Epithelial cell of proximal tubule (primary cell): Measurements from ENCODE around the gene HPGD. TPM values are rescaled to one million over a fixed set of nuclear protein-coding genes. Genes with fewer than 3 reads are reported as not detected.

Experiments
- DNase-seq: peaks from one replicate; pipeline ENCODE4 v3.0.0-alpha.2; 2011; ENCODE audit warnings: low read depth
- H3K4me3 ChIP-seq: 2 replicates; pipeline ENCODE4 v1.5.1; 2011; ENCODE audit warnings: low read depth, mild to moderate bottlenecking, low read length
- total RNA-seq: library from RNA; depleted of rRNA; stranded (reverse); fragments of >200 nt; gene quantifications from 2 replicates; pipeline ENCODE4 v1.2.3, GENCODE V29; 2015
- TF ChIP-seq, protein P1 (sequence below): conservative IDR thresholded peaks from 2 replicates; pipeline ENCODE4 v1.5.1; 2012; ENCODE audit warnings: low read depth, mild to moderate bottlenecking, low read length

The HPGD gene
- total RNA-seq, 1 donor from 2014 or later, result 2.8 TPM

DNA sequence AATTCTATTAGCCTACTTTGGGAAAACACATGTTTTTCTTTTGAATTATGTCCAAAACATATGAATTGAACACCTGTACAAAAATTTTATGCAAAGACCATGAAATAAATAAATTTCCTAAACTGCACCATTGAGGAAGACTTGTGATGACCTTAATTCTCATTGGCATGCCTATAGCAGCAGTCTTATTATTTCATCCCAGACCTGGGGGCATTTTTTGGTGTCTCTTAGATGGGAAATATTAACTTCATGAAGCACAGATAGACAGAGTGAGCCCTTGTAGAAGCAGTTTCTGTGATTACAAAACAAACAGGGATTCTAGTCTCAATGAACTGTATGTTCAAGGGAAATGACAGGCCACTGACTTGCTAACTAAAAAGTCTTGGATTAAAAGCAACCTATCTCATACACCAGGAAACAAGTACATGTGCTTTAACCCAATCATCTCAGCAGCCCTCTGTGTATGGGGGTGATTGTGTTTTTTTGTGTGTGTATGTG lies 32.0 kb upstream of the HPGD start:
- TF ChIP-seq, protein P1, sequence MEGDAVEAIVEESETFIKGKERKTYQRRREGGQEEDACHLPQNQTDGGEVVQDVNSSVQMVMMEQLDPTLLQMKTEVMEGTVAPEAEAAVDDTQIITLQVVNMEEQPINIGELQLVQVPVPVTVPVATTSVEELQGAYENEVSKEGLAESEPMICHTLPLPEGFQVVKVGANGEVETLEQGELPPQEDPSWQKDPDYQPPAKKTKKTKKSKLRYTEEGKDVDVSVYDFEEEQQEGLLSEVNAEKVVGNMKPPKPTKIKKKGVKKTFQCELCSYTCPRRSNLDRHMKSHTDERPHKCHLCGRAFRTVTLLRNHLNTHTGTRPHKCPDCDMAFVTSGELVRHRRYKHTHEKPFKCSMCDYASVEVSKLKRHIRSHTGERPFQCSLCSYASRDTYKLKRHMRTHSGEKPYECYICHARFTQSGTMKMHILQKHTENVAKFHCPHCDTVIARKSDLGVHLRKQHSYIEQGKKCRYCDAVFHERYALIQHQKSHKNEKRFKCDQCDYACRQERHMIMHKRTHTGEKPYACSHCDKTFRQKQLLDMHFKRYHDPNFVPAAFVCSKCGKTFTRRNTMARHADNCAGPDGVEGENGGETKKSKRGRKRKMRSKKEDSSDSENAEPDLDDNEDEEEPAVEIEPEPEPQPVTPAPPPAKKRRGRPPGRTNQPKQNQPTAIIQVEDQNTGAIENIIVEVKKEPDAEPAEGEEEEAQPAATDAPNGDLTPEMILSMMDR, result no peak
- DNase-seq, result no peak
- no peak overlapping the region for H3K4me3 ChIP-seq

DNA sequence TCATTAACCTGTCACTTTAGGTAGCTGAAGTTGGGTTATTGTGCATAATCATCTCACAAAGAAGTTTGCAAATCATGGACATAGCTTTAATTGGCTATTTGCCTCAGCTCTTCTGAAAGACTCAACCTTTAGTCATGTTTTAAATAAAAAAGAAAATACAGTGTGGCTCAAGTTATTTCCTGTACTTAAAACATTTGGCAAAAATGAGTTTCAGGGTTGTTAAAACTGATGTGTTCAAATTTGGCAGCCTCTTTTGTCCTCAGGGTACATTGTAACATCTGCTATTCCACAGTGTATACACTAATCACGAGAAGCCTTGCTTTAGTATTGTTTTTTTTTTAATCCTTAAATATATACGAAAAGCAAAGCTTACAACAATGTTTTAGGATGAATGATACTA lies 31.5 kb upstream of the HPGD start:
- no peak for DNase-seq
- TF ChIP-seq, protein P1, result no peak
- no peak overlapping the region for H3K4me3 ChIP-seq

DNA sequence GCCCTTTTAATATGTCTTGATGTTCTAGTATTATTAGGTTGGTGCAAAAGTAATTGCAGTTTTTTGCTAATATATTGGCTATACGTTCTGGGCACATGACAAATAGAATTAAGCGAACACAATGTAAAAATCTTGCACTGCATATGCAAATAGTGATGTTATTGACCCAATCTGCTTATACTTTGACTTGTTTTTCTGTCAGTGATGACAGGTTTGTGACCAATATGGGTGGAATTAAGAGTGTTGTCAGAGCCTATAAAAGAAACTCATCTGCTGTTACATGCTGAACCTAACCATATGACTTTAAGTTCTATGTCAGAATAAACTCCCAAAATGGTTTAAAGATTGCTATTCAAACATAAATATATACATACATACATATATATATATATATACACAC lies 30.7 kb upstream of the HPGD start:
- no peak for DNase-seq
- TF ChIP-seq, protein P1, result no peak

DNA sequence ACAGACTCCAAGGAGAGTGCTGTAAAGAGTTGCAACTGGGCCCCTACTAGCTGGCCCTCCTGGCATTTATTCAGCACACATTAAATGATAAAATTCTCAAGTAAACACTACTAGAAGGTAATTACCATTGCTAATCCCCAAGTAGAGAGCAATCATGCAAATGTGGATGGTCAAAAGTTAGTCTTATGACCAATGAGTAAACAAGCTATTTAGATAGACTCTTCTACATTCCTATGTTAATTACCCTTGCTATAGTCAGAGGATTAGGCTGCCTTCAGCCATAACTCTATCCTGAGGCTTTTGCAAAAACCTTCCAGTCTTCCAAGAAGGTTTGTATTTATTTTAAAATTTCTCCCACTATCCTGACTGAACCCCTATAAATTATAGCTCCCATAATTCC lies 28.3 kb upstream of the HPGD start:
- no peak overlapping the region for H3K4me3 ChIP-seq

More for the DNA sequence above, 30.7 kb upstream of the HPGD start:
- H3K4me3 ChIP-seq, result no peak overlapping the region

DNA sequence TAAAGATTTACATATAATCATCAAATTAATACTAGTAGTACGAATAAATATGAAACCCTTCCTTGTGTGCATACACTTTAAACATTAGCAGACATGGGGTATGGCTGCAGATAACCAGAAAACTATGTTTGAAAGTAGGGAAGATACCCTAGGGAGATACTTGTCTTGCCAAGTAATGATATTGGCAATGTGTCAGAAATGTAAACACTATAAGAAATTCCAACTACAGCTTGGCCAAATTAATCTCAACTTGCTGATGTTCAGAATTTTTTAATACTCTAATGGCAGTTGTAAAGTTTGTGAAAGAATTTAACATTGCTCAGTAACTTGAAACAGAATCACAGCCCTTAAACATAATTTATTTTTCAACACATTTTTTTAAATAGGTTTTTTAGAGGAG lies 27.4 kb upstream of the HPGD start:
- DNase-seq, result no peak
- H3K4me3 ChIP-seq, result no peak overlapping the region
- TF ChIP-seq, protein P1, result no peak

More for the DNA sequence above, 28.3 kb upstream of the HPGD start:
- DNase-seq, result no peak
- TF ChIP-seq, protein P1, result no peak

DNA sequence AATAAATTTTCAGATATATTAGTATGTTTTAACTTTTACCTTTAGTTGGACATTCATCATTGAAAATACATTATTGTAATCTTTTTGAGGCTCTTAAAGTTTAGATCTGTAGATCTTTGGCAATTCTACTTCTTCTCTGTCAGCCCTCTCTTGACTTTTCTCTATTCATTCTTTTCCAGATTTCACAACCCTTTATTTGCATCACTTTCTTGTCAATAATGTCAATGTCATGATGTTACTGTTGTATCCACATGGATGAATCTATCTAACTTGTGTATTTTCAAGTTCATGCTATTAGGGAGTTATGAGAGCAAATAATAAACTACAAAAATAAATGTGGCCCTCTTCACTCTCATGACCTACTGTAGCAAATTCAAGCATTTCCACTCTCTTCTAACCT lies 23.0 kb upstream of the HPGD start:
- DNase-seq, result no peak
- no peak overlapping the region for H3K4me3 ChIP-seq
- TF ChIP-seq, protein P1, result no peak

DNA sequence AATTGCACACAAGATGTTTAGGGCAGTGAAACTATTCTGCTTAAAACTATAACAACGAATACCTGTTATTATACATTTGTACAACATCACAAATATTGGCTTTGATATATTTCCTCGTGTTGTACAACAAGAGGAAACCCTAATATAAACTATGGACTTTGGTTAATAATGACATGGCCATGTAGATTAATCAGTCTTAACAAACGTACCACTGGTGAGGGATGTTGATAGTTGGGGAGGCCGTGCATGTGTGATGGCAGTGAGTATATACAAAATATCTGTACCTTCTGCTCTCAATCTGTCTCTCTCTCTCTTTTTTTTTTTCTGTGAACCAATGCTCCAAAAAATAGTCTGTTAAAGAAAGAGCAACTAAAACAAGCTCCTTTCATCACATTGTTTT lies 22.2 kb upstream of the HPGD start:
- TF ChIP-seq, protein P1, result no peak
- no peak overlapping the region for H3K4me3 ChIP-seq
- DNase-seq, result no peak
